ENCODE measurements around the gene PPP1R14D.

PPP1R14D gene

DNA sequence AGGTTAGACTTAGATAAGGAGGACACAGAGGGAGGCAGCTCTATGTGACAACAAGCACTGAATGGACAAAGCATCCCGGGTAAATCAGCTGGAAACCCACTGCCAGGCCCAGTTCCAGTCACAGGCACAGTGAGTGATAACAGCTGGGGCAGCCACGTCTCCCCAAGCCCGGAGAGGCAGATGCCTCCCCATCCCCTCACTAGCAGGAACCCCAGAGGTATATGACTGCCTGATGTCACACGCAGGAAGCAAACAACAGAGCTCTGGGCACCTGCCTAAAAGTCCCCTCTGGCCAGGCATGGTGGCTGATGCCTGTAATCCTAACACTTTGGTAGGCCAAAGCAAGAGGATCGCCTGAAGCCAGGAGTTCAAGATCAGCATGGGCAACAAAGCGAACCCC lies 40.5 kb downstream of the PPP1R14D start:
- DNase-seq (ENCODE audit: low read depth) = no peak
- TF ChIP-seq, protein P1, sequence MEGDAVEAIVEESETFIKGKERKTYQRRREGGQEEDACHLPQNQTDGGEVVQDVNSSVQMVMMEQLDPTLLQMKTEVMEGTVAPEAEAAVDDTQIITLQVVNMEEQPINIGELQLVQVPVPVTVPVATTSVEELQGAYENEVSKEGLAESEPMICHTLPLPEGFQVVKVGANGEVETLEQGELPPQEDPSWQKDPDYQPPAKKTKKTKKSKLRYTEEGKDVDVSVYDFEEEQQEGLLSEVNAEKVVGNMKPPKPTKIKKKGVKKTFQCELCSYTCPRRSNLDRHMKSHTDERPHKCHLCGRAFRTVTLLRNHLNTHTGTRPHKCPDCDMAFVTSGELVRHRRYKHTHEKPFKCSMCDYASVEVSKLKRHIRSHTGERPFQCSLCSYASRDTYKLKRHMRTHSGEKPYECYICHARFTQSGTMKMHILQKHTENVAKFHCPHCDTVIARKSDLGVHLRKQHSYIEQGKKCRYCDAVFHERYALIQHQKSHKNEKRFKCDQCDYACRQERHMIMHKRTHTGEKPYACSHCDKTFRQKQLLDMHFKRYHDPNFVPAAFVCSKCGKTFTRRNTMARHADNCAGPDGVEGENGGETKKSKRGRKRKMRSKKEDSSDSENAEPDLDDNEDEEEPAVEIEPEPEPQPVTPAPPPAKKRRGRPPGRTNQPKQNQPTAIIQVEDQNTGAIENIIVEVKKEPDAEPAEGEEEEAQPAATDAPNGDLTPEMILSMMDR (IDR thresholded peaks at IDR 0.05; ENCODE audit: insufficient read depth, low read depth, low read length, missing control alignments) = no peak

DNA sequence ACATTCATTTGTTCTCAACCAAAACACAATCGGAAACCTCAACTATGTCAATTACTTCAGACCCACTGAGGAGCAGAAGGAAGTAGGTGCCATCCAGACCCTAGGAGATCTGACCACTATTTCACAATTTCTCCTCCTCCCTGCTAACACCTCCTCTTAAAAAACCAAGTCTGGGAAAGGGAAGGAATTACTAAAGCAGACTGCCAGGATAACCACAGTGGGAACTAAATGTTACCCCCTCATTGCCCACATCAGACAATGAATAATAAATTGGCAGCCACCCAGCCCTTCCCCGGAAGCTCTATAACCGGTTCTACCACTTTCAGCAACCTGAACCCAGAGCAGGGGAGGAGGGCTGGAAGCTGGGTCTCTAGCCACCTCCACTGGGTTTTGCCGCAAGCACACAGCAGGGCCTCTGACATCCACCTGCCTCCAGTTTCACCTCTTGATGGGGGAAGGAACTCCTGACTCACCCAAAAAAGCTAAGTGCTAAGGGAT lies 41.1 kb downstream of the PPP1R14D start:
- no peak for DNase-seq (ENCODE audit: low read depth)
- no peak overlapping the region for H3K4me3 ChIP-seq (ENCODE audit: low read depth, low read length)
- TF ChIP-seq, protein P1 (IDR thresholded peaks at IDR 0.05; ENCODE audit: insufficient read depth, low read depth, low read length, missing control alignments) = no peak

More for the DNA sequence above, 40.5 kb downstream of the PPP1R14D start:
- no peak overlapping the region for H3K4me3 ChIP-seq (ENCODE audit: low read depth, low read length)

DNA sequence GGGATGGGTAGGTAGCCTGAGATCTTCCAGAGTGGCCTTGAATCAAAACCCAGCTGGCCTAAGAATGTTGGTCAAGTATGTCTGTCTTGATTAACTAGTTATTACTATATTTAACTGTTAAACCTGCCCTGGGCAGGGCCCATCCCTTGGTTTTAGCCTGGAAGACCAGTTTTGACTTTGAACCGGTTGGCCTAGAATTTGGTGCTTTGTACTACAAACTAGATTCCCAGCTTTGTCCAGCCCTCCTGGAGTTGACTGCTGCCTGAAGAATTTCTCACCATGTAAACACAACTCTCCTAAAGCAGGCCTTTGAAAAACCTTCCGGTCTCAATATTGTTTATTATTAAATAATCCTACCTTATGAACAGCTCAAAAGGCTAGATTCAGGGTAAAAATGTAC lies 42.7 kb downstream of the PPP1R14D start:
- no peak for DNase-seq (ENCODE audit: low read depth)
- TF ChIP-seq, protein P1 (IDR thresholded peaks at IDR 0.05; ENCODE audit: insufficient read depth, low read depth, low read length, missing control alignments) = no peak

DNA sequence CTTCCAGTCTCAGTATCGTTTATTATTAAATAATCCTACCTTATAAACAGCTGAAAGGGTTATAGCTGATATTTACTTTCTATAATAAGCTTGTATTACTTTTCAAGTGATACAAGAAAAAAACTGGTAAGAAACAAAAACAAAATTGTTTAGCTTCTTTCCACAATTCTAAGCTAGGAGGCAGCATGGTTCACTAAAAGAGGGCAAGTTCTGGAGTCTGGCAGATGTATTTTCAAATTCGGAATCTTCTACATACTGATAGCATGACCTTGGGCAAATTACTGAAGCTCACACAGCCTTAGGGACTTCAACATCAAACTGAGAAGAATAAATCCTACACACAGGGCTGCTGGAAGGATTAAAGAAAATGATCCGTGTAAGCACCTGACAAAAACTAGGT lies 43.3 kb downstream of the PPP1R14D start:
- TF ChIP-seq, protein P1 (IDR thresholded peaks at IDR 0.05; ENCODE audit: insufficient read depth, low read depth, low read length, missing control alignments) = no peak
- no peak overlapping the region for H3K4me3 ChIP-seq (ENCODE audit: low read depth, low read length)
- no peak for DNase-seq (ENCODE audit: low read depth)

More for the DNA sequence above, 42.7 kb downstream of the PPP1R14D start:
- H3K4me3 ChIP-seq (ENCODE audit: low read depth, low read length) = no peak overlapping the region

DNA sequence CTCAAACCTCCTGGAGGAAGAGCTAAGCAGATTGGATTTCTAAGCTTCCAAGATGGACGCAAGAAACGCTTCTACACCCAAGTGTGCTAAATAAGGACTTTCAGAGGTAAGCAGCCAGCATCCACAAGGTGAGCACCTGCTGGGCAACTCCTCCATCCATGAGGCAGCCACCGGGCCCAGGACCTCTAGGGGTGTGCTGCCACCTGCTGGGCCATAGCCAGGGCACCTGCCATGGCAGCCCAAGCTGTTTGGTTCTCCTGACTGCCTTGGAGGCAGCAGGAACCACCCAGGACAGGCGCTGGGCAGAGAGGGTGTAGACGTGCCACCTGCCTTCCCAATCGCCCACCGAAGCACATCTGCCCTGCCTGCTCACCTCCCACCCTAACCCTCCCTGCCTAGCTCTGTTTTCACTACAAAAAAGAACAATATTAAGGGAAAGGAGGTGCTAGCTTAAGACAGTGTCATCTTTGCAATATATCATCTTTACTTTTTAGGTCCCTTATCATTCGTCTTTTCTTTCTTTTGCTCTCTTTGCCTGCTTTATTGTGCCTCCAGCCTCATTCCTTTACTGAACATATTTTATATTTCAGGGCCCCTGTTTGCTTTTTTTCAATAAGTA lies 45.8 kb downstream of the PPP1R14D start:
- TF ChIP-seq, protein P1 (IDR thresholded peaks at IDR 0.05; ENCODE audit: insufficient read depth, low read depth, low read length, missing control alignments) = peak; percentile 96
- H3K4me3 ChIP-seq (ENCODE audit: low read depth, low read length) = no peak overlapping the region
- peak; percentile 86 for DNase-seq (ENCODE audit: low read depth)

DNA sequence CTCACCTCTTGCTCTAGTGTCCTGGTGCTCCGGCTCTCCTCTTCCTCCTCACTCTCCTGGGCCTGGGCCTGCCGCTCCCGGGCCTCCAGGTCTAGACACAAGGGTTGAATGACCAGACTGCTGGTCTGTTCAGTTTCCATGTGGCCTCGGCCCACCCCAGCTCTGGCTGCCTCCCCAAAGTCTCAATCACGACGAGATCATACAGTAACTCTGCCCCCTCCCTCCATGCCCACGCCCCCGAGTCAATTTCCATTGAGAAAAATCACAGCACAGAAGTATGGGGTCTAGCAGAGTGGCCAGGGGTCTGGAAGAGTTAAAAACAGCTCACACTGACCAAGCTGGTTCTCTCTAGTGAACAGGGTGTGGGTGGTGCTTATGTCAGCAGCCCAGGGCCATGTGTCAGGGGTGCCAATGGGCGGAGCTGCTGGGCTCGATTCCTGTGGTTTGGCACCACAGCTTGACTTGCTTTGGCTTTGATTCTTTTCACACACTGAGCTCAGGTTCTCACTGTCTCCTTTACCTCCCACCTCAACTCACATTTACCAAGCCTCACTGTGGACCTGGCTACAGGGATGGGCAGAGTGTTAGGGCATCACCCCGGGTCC lies 51.9 kb downstream of the PPP1R14D start:
- H3K4me3 ChIP-seq (ENCODE audit: low read depth, low read length) = no peak overlapping the region
- DNase-seq (ENCODE audit: low read depth) = no peak
- TF ChIP-seq, protein P1 (IDR thresholded peaks at IDR 0.05; ENCODE audit: insufficient read depth, low read depth, low read length, missing control alignments) = no peak

All from GM12865 (cell line).